ENCODE data around the gene PRKAA2. TPM values are rescaled to one million over a fixed set of nuclear protein-coding genes. Genes with fewer than 3 reads are reported as not detected.

Gene PRKAA2
- total RNA-seq, 1 experiment from 2014 or later, result 4.5 TPM

GRCh38 chr1:56726706-56727105, 81.6 kb downstream of the PRKAA2 start:
- no TSS peak for BruUV-seq (replicated peaks)
- ChIA-PET POLR2A (ENCODE audit: unreplicated experiment) (no interaction called here), CTCF (no interaction called here)
- H3K9me3 ChIP-seq (ENCODE audit: low read length), result no peaks in the 10 kb centered on the region
- H3K4me2 ChIP-seq (ENCODE audit: low read length), result no peak overlapping the region
- H4K20me1 ChIP-seq (ENCODE audit: low read length), result no peaks in the 10 kb centered on the region
- no peaks in the 10 kb centered on the region for H3K4me1 ChIP-seq (ENCODE audit: insufficient read depth, low read length)
- intact Hi-C loops (cut with micrococcal nuclease), result no loop called here
- no peaks in the 10 kb centered on the region for H3K36me3 ChIP-seq (ENCODE audit: low read depth, low read length)
- no peaks in the 10 kb centered on the region for H3K9me2 ChIP-seq (replicated peaks; ENCODE audit: low read length)
- no peak overlapping the region for H3K9ac ChIP-seq (ENCODE audit: low read length)
- no peak for DNase-seq
- H3K79me2 ChIP-seq (ENCODE audit: low read length), result no peaks in the 10 kb centered on the region
- H3K27ac ChIP-seq (ENCODE audit: low read length), result no peak overlapping the region
- H3K27me3 ChIP-seq (ENCODE audit: low read length), result peaks cover 12% of the 10 kb centered on the region; the same call in 1 of the 2 replicates
- TF ChIP-seq EZH2phosphoT487 (IDR thresholded peaks at IDR 0.05; ENCODE audit: borderline replicate concordance, low read length), result no peak
- TF ChIP-seq EZH2 (IDR thresholded peaks at IDR 0.05; ENCODE audit: low read length, unreplicated experiment), result no peak
- TF ChIP-seq, protein P1, sequence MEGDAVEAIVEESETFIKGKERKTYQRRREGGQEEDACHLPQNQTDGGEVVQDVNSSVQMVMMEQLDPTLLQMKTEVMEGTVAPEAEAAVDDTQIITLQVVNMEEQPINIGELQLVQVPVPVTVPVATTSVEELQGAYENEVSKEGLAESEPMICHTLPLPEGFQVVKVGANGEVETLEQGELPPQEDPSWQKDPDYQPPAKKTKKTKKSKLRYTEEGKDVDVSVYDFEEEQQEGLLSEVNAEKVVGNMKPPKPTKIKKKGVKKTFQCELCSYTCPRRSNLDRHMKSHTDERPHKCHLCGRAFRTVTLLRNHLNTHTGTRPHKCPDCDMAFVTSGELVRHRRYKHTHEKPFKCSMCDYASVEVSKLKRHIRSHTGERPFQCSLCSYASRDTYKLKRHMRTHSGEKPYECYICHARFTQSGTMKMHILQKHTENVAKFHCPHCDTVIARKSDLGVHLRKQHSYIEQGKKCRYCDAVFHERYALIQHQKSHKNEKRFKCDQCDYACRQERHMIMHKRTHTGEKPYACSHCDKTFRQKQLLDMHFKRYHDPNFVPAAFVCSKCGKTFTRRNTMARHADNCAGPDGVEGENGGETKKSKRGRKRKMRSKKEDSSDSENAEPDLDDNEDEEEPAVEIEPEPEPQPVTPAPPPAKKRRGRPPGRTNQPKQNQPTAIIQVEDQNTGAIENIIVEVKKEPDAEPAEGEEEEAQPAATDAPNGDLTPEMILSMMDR (conservative IDR thresholded peaks at IDR 0.05; ENCODE audit: low read depth, low read length), result no peak
- no peak overlapping the region for H3K4me3 ChIP-seq (ENCODE audit: low read length)
- ATAC-seq, result no peak
- no peaks in the 10 kb centered on the region for H3F3A ChIP-seq (ENCODE audit: low read length, unreplicated experiment)
- H2AFZ ChIP-seq (ENCODE audit: low read length), result no peak overlapping the region

DNA sequence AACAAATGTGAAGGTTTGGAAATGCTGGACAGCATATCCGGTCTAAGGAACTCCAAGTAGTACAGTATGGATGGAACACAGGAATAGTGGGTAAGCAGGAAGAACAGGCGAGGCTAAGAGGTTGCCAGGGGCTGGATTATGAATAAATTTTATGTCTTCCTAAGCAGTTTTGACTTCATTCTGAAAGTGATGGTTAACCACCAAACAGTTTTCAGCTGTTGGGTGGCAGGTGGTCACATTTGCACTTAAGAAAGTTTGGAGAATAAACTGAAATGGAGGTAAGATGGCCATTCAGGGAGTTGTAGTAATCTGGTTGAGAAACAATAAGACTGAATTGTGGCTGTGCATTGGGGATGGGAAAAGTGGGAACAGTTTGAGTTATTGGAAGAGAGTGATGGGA, 83.8 kb downstream of the PRKAA2 start:
- H3K9ac ChIP-seq (ENCODE audit: low read length), result no peak overlapping the region
- no TSS peak for BruUV-seq (replicated peaks)
- H3K27ac ChIP-seq (ENCODE audit: low read length), result no peak overlapping the region
- TF ChIP-seq EZH2phosphoT487 (IDR thresholded peaks at IDR 0.05; ENCODE audit: borderline replicate concordance, low read length) (no peak), EZH2 (IDR thresholded peaks at IDR 0.05; ENCODE audit: low read length, unreplicated experiment) (no peak)
- TF ChIP-seq, protein P1 (conservative IDR thresholded peaks at IDR 0.05; ENCODE audit: low read depth, low read length), result no peak
- H3K27me3 ChIP-seq (ENCODE audit: low read length), result peaks cover 12% of the 10 kb centered on the region; the same call in 1 of the 2 replicates
- intact Hi-C loops (cut with micrococcal nuclease), result no loop called here
- DNase-seq (no peak), ATAC-seq (no peak)
- H3K79me2 ChIP-seq (ENCODE audit: low read length), result no peaks in the 10 kb centered on the region
- no peaks in the 10 kb centered on the region for H3K4me1 ChIP-seq (ENCODE audit: insufficient read depth, low read length)
- no peaks in the 10 kb centered on the region for H3K36me3 ChIP-seq (ENCODE audit: low read depth, low read length)
- H2AFZ ChIP-seq (ENCODE audit: low read length), result no peak overlapping the region
- no peaks in the 10 kb centered on the region for H3K9me3 ChIP-seq (ENCODE audit: low read length)
- no peaks in the 10 kb centered on the region for H3F3A ChIP-seq (ENCODE audit: low read length, unreplicated experiment)
- no peak overlapping the region for H3K4me2 ChIP-seq (ENCODE audit: low read length)
- no peaks in the 10 kb centered on the region for H4K20me1 ChIP-seq (ENCODE audit: low read length)
- no peak overlapping the region for H3K4me3 ChIP-seq (ENCODE audit: low read length)
- ChIA-PET POLR2A (ENCODE audit: unreplicated experiment) (no interaction called here), CTCF (no interaction called here)
- H3K9me2 ChIP-seq (replicated peaks; ENCODE audit: low read length), result no peaks in the 10 kb centered on the region

- Histone ChIP-seq H3K4me1 (ENCODE audit: insufficient read depth, low read length) (no peaks in the 10 kb centered on the region), H3K9me3 (ENCODE audit: low read length) (no peaks in the 10 kb centered on the region), H3K27me3 (ENCODE audit: low read length) (peaks cover 37% of the 10 kb centered on the region), H2AFZ (ENCODE audit: low read length) (no peak overlapping the region), H3K4me3 (ENCODE audit: low read length) (no peak overlapping the region), H3K79me2 (ENCODE audit: low read length) (no peaks in the 10 kb centered on the region), H3K27ac (ENCODE audit: low read length) (no peak overlapping the region), H3K36me3 (ENCODE audit: low read depth, low read length) (no peaks in the 10 kb centered on the region), H3K4me2 (ENCODE audit: low read length) (no peak overlapping the region), H3K9ac (ENCODE audit: low read length) (no peak overlapping the region), H3F3A (ENCODE audit: low read length, unreplicated experiment) (no peaks in the 10 kb centered on the region), H4K20me1 (ENCODE audit: low read length) (no peaks in the 10 kb centered on the region), H3K9me2 (replicated peaks; ENCODE audit: low read length) (no peaks in the 10 kb centered on the region)
- ChIA-PET POLR2A (ENCODE audit: unreplicated experiment) (no interaction called here), CTCF (no interaction called here)
- intact Hi-C loops (cut with micrococcal nuclease), result no loop called here
- no TSS peak for BruUV-seq (replicated peaks)
- DNase-seq (no peak), ATAC-seq (no peak)
- TF ChIP-seq EZH2 (IDR thresholded peaks at IDR 0.05; ENCODE audit: low read length, unreplicated experiment), result no peak
- no peak for TF ChIP-seq EZH2phosphoT487 (IDR thresholded peaks at IDR 0.05; ENCODE audit: borderline replicate concordance, low read length)
- TF ChIP-seq, protein P1 (conservative IDR thresholded peaks at IDR 0.05; ENCODE audit: low read depth, low read length), result no peak
Observed at GRCh38 chr1:56745231-56745630, 100.1 kb downstream of the PRKAA2 start.
